GM19043 (cell line): ENCODE measurements around the gene SCTR.

ENCODE experiments used
- ATAC-seq: cut with Tn5 transposase; IDR thresholded peaks from one replicate; pipeline ENCODE4 v1.9.1; 2021; ENCODE audit warnings: low read depth; ENCODE audit not compliant: unreplicated experiment

Gene SCTR

GRCh38 chr2:119525614-119526013 is 1.3 kb upstream of the SCTR start:
- ATAC-seq: no peak

GRCh38 chr2:119523383-119523951 is 816 bp downstream of the SCTR start:
- no peak for ATAC-seq

- no peak for ATAC-seq
Observed at GRCh38 chr2:119522671-119523070, 1.6 kb downstream of the SCTR start.

- ATAC-seq: no peak
Observed at GRCh38 chr2:119521433-119522050, 2.7 kb downstream of the SCTR start.

- no peak for ATAC-seq
Observed at GRCh38 chr2:119520696-119521432, 3.4 kb downstream of the SCTR start.

- no peak for ATAC-seq
Observed at GRCh38 chr2:119519057-119519408, 5.2 kb downstream of the SCTR start.

- ATAC-seq: no peak
Observed at GRCh38 chr2:119518401-119519056, 5.8 kb downstream of the SCTR start.

GRCh38 chr2:119517433-119517832 is 6.8 kb downstream of the SCTR start:
- ATAC-seq: peak; percentile 75

GRCh38 chr2:119516121-119516520 is 8.2 kb downstream of the SCTR start:
- ATAC-seq: no peak

GRCh38 chr2:119513832-119514231 is 10.5 kb downstream of the SCTR start:
- ATAC-seq: no peak

- ATAC-seq: no peak
Observed at GRCh38 chr2:119512946-119513345, 11.3 kb downstream of the SCTR start.

- no peak for ATAC-seq
Observed at GRCh38 chr2:119511989-119512388, 12.3 kb downstream of the SCTR start.

GRCh38 chr2:119508756-119509155 is 15.5 kb downstream of the SCTR start:
- no peak for ATAC-seq

GRCh38 chr2:119496682-119497081 is 27.6 kb downstream of the SCTR start:
- no peak for ATAC-seq

GRCh38 chr2:119495948-119496347 is 28.3 kb downstream of the SCTR start:
- no peak for ATAC-seq

- ATAC-seq: no peak
Observed at GRCh38 chr2:119494163-119494790, 30.0 kb downstream of the SCTR start.

GRCh38 chr2:119491776-119492525 is 32.3 kb downstream of the SCTR start:
- ATAC-seq: no peak

- no peak for ATAC-seq
Observed at GRCh38 chr2:119490653-119491195, 33.6 kb downstream of the SCTR start.

GRCh38 chr2:119490106-119490505 is 34.2 kb downstream of the SCTR start:
- no peak for ATAC-seq
